ENCODE measurements around the gene POPDC3.

- no peak for TF ChIP-seq POLR2A (IDR thresholded peaks at IDR 0.05)
- TF ChIP-seq CTCF (IDR thresholded peaks at IDR 0.05): no peak
These were observed 41.7 kb downstream of the POPDC3 start for GRCh38 chr6:105138141-105138540.

Data from body of pancreas (tissue), 4 donors.